Hepatocyte (in vitro differentiated cells): ENCODE measurements around the gene DGAT2. TPM values are rescaled to one million over a fixed set of nuclear protein-coding genes. Genes with fewer than 3 reads are reported as not detected.

ENCODE experiments used
- DNase-seq: peaks from one replicate; pipeline ENCODE4 v3.0.0-alpha.2; 2016; ENCODE audit warnings: low spot score
- H2AFZ ChIP-seq: fragments of 200-600 bp; sonication (generic); 2 replicates; pipeline ENCODE4 v1.6.0; 2016; ENCODE audit warnings: antibody characterized with exemption, mild to moderate bottlenecking
- H3K27ac ChIP-seq: fragments of 200-600 bp; sonication (generic); 2 replicates; pipeline ENCODE4 v1.5.1; 2016; ENCODE audit warnings: mild to moderate bottlenecking
- H3K27me3 ChIP-seq: fragments of 200-600 bp; sonication (generic); 2 replicates; pipeline ENCODE4 v1.6.1; 2016
- H3K36me3 ChIP-seq: fragments of 200-600 bp; sonication (generic); replicated peaks from 2 replicates; pipeline ENCODE4 v1.5.1; 2016; ENCODE audit warnings: low read depth; ENCODE audit not compliant: insufficient read depth
- H3K4me1 ChIP-seq: fragments of 200-600 bp; sonication (generic); 2 replicates; pipeline ENCODE4 v1.5.1; 2016; ENCODE audit warnings: mild to moderate bottlenecking, moderate library complexity; ENCODE audit not compliant: insufficient read depth
- H3K4me2 ChIP-seq: fragments of 200-600 bp; sonication (generic); 2 replicates; pipeline ENCODE4 v1.6.0; 2016
- H3K4me3 ChIP-seq: fragments of 200-600 bp; sonication (generic); 2 replicates; pipeline ENCODE4 v1.5.1; 2016; ENCODE audit warnings: mild to moderate bottlenecking
- H3K79me2 ChIP-seq: fragments of 200-600 bp; sonication (generic); 2 replicates; pipeline ENCODE4 v1.6.0; 2017; ENCODE audit warnings: mild to moderate bottlenecking
- H3K9me2 ChIP-seq: fragments of 200-600 bp; sonication (generic); replicated peaks from 2 replicates; pipeline ENCODE4 v1.6.0; 2017; ENCODE audit warnings: mild to moderate bottlenecking; ENCODE audit not compliant: insufficient read depth
- H3K9me3 ChIP-seq: fragments of 200-600 bp; sonication (generic); 2 replicates; pipeline ENCODE4 v1.5.1; 2016; ENCODE audit warnings: low read depth, mild to moderate bottlenecking
- H4K20me1 ChIP-seq: fragments of 200-600 bp; sonication (generic); 2 replicates; pipeline ENCODE4 v1.6.0; 2016; ENCODE audit warnings: mild to moderate bottlenecking; ENCODE audit not compliant: insufficient read depth, poor library complexity, severe bottlenecking
- EZH2 ChIP-seq: fragments of 200-600 bp; sonication (generic); IDR thresholded peaks from 2 replicates; pipeline ENCODE4 v1.6.1; 2016; ENCODE audit warnings: antibody characterized with exemption, mild to moderate bottlenecking, borderline replicate concordance
- EZH2phosphoT487 ChIP-seq: fragments of 200-600 bp; sonication (generic); IDR thresholded peaks from one replicate; pipeline ENCODE4 v1.6.1; 2018; ENCODE audit warnings: antibody characterized with exemption, mild to moderate bottlenecking, low read depth, moderate library complexity; ENCODE audit not compliant: unreplicated experiment, severe bottlenecking
- WGBS: methylation state at CpG from one replicate; pipeline ENCODE4 v1.1.6; 2016; ENCODE audit warnings: low lambda C conversion rate; ENCODE audit errors: missing lambda C conversion rate; 5-methylcytosine and 5-hydroxymethylcytosine counted together
- polyA plus RNA-seq: library from polyadenylated mRNA; unstranded; fragments of >200 nt; fragmentation: Nextera tagmentation; extraction: Ambion mirVana; gene quantifications from 2 replicates; pipeline ENCODE4 v1.2.1, GENCODE V29; 2016
- total RNA-seq: library from RNA; depleted of rRNA; stranded (reverse); fragments of >200 nt; gene quantifications from 2 replicates; pipeline ENCODE4 v1.2.3, GENCODE V29; 2014
- TF ChIP-seq, protein P1 (sequence below): fragments of 200-600 bp; sonication (generic); IDR thresholded peaks from 2 replicates; pipeline ENCODE4 v1.5.1; 2016; ENCODE audit warnings: antibody characterized with exemption, mild to moderate bottlenecking; ENCODE audit not compliant: poor library complexity

DGAT2 gene
- total and polyA plus RNA-seq, 2 experiments from 2014 or later = 55.6 to 60.5 TPM

DNA sequence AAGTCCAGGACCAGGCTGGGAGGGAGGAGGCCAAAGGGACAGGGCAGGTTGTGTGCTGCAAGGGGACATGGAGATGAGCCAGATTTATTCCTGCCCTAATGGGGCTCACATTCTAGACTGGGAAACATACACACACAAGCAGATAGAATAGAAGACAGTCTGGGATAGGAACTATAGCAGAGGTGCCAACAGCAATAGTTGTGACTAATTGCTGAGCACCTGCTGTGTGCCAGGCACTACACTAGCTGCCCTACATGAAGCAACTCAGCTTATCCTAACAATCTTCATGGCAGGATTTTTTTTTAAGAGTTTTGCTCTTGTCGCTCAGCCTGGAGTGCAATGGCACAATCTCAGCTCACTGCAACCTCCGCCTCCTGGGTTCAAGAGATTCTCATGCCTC lies 39.6 kb upstream of the DGAT2 start:
- no peaks in the 10 kb centered on the region for H3K79me2 ChIP-seq
- peaks cover 9% of the 10 kb centered on the region for H3K4me1 ChIP-seq
- TF ChIP-seq EZH2phosphoT487 (no peak), EZH2 (no peak)
- TF ChIP-seq, protein P1, sequence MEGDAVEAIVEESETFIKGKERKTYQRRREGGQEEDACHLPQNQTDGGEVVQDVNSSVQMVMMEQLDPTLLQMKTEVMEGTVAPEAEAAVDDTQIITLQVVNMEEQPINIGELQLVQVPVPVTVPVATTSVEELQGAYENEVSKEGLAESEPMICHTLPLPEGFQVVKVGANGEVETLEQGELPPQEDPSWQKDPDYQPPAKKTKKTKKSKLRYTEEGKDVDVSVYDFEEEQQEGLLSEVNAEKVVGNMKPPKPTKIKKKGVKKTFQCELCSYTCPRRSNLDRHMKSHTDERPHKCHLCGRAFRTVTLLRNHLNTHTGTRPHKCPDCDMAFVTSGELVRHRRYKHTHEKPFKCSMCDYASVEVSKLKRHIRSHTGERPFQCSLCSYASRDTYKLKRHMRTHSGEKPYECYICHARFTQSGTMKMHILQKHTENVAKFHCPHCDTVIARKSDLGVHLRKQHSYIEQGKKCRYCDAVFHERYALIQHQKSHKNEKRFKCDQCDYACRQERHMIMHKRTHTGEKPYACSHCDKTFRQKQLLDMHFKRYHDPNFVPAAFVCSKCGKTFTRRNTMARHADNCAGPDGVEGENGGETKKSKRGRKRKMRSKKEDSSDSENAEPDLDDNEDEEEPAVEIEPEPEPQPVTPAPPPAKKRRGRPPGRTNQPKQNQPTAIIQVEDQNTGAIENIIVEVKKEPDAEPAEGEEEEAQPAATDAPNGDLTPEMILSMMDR = no peak
- no peaks in the 10 kb centered on the region for H3K9me2 ChIP-seq
- no peaks in the 10 kb centered on the region for H3K36me3 ChIP-seq
- no peaks in the 10 kb centered on the region for H3K9me3 ChIP-seq
- H3K27me3 ChIP-seq = no peaks in the 10 kb centered on the region
- H3K4me3 ChIP-seq = no peak overlapping the region
- no peaks in the 10 kb centered on the region for H4K20me1 ChIP-seq
- 96% methylated on average over 2 of the region's 2 CpGs for WGBS
- H2AFZ ChIP-seq = no peak overlapping the region
- H3K27ac ChIP-seq = no peak overlapping the region
- H3K4me2 ChIP-seq = no peak overlapping the region
- no peak for DNase-seq

DNA sequence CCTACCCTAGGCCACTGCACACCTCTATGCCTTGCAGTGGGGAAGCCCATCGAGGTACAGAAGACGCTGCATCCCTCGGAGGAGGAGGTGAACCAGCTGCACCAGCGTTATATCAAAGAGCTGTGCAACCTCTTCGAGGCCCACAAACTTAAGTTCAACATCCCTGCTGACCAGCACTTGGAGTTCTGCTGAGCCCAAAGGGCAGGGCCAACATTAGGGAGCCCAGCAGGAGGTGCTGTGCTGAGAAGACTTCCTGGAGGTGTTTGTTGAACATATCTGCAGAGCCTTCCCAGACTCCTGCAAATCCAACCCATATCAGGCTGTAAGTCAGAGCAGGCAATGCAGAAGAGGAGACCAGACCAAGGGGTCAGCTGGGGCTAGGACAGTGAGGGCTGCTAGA lies 37.5 kb upstream of the DGAT2 start:
- H3K27ac ChIP-seq = no peak overlapping the region

DNA sequence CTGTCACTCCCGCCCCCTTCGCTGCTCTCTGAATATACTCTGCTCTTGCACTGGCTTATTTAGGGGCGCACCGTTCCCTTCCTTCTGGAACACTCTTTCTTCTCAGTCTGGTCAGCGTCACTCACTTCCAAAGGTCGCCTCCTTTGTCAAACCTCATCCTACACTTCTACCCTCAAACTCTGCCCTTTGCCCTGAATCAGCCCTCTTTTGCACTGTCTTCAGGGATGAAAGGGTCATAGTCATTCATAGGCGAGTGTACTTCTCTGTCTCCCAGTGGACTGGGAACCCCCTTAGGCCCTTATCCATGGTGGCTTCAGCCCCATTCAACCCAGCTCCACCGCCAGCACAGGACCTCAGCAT lies 35.5 kb upstream of the DGAT2 start:
- peak overlapping the region; percentile 92 for H3K27ac ChIP-seq
- peaks cover 15% of the 10 kb centered on the region for H3K4me1 ChIP-seq
- H3K9me3 ChIP-seq = no peaks in the 10 kb centered on the region
- H3K36me3 ChIP-seq = no peaks in the 10 kb centered on the region
- no peak for DNase-seq
- H3K27me3 ChIP-seq = no peaks in the 10 kb centered on the region
- no peaks in the 10 kb centered on the region for H3K9me2 ChIP-seq
- H2AFZ ChIP-seq = no peak overlapping the region
- TF ChIP-seq, protein P1 = no peak
- TF ChIP-seq EZH2 (no peak), EZH2phosphoT487 (no peak)
- WGBS = 92% methylated on average over 8 of the region's 8 CpGs
- no peaks in the 10 kb centered on the region for H3K79me2 ChIP-seq
- no peaks in the 10 kb centered on the region for H4K20me1 ChIP-seq
- no peak overlapping the region for H3K4me2 ChIP-seq
- no peak overlapping the region for H3K4me3 ChIP-seq

More for the DNA sequence above, 37.5 kb upstream of the DGAT2 start:
- 96% methylated on average over 5 of the region's 5 CpGs for whole genome bisulfite sequencing
- DNase-seq = no peak
- Histone ChIP-seq H3K4me1 (peaks cover 15% of the 10 kb centered on the region), H3K4me2 (no peak overlapping the region), H3K36me3 (no peaks in the 10 kb centered on the region), H3K27me3 (no peaks in the 10 kb centered on the region), H3K9me3 (no peaks in the 10 kb centered on the region), H3K79me2 (no peaks in the 10 kb centered on the region), H3K9me2 (no peaks in the 10 kb centered on the region), H2AFZ (no peak overlapping the region), H3K4me3 (no peak overlapping the region), H4K20me1 (no peaks in the 10 kb centered on the region)
- no peak for TF ChIP-seq EZH2

DNA sequence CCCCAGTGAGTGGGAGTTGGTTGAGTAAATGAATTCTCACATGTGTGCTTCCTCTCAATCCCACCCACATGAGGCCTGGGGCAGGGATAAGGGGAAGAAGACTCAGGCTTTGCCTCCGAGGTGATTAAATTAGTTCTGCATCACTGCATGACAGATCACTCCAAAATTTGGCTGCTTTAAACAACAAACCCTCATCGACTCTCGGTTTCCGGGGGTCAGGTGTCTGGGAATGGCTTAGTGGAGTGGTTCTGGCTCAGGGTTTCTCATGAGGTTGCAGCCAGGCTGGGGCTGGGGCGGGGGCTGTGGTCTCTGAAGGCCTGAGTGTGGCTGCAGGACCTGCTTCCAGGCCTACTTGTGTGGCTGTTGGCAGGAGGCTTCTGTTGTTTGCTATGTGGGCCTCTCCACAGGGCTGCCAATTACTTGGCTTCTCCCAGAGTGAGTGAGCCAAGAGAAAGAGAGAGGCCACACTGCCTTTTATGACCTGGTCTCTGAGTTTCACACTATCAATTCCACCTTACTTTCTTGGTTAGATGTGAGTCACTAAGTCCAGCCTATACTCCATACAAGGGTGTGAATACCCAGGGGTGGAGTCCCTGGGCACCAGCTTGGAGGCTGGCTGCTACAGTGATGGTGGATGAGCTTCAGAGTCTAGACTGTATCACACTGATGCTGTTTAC lies 35.0 kb upstream of the DGAT2 start:
- peak overlapping the region; percentile 92 for H3K27ac ChIP-seq

More for the DNA sequence above, 35.0 kb upstream of the DGAT2 start:
- peaks cover 15% of the 10 kb centered on the region for H3K4me1 ChIP-seq
- H3K9me3 ChIP-seq = no peaks in the 10 kb centered on the region
- DNase-seq = peak; percentile 57
- H4K20me1 ChIP-seq = no peaks in the 10 kb centered on the region
- no peaks in the 10 kb centered on the region for H3K9me2 ChIP-seq
- WGBS = 78% methylated on average over 5 of the region's 5 CpGs
- no peaks in the 10 kb centered on the region for H3K79me2 ChIP-seq
- no peaks in the 10 kb centered on the region for H3K36me3 ChIP-seq
- no peak for TF ChIP-seq EZH2
- TF ChIP-seq, protein P1 = no peak
- no peak for TF ChIP-seq EZH2phosphoT487
- no peak overlapping the region for H3K4me2 ChIP-seq
- no peak overlapping the region for H2AFZ ChIP-seq
- H3K4me3 ChIP-seq = no peak overlapping the region
- H3K27me3 ChIP-seq = no peaks in the 10 kb centered on the region
